GM13976 (cell line): ENCODE data around the gene TAS2R8.

Experiments used
- DNase-seq: peaks from one replicate; pipeline ENCODE4 v3.0.0; 2012; ENCODE audit warnings: low spot score
- in situ Hi-C: fragments of 300-500 bp; cut with MboI; formaldehyde crosslinking; loops from one replicate; pipeline ENCODE4 v1.12.0; 2022; ENCODE audit warnings: low sequenced_read_pairs, mixed read lengths, inconsistent platforms; ENCODE audit not compliant: unreplicated experiment
- TF ChIP-seq, protein P1 (sequence below): IDR thresholded peaks from 2 replicates; pipeline ENCODE4 v1.5.1; 2012; ENCODE audit warnings: borderline replicate concordance, mild to moderate bottlenecking; ENCODE audit not compliant: insufficient read depth; ENCODE audit errors: extremely low read depth, missing control alignments, control extremely low read depth

TAS2R8 gene, protein sequence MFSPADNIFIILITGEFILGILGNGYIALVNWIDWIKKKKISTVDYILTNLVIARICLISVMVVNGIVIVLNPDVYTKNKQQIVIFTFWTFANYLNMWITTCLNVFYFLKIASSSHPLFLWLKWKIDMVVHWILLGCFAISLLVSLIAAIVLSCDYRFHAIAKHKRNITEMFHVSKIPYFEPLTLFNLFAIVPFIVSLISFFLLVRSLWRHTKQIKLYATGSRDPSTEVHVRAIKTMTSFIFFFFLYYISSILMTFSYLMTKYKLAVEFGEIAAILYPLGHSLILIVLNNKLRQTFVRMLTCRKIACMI

GRCh38 chr12:10807186-10807585 lies at the start of gene TAS2R8:
TSS of gene TAS2R8 (minus strand) at chr12:10807286. CDS start at chr12:10806980, 306 bp downstream.
- TF ChIP-seq, protein P1, sequence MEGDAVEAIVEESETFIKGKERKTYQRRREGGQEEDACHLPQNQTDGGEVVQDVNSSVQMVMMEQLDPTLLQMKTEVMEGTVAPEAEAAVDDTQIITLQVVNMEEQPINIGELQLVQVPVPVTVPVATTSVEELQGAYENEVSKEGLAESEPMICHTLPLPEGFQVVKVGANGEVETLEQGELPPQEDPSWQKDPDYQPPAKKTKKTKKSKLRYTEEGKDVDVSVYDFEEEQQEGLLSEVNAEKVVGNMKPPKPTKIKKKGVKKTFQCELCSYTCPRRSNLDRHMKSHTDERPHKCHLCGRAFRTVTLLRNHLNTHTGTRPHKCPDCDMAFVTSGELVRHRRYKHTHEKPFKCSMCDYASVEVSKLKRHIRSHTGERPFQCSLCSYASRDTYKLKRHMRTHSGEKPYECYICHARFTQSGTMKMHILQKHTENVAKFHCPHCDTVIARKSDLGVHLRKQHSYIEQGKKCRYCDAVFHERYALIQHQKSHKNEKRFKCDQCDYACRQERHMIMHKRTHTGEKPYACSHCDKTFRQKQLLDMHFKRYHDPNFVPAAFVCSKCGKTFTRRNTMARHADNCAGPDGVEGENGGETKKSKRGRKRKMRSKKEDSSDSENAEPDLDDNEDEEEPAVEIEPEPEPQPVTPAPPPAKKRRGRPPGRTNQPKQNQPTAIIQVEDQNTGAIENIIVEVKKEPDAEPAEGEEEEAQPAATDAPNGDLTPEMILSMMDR = no peak
- DNase-seq = no peak
- in situ Hi-C loops = no loop called here

- TF ChIP-seq, protein P1 = no peak
- DNase-seq = no peak
- in situ Hi-C loops = no loop called here
These were observed 48.7 kb upstream of the TAS2R8 start for GRCh38 chr12:10855807-10856206.

DNA sequence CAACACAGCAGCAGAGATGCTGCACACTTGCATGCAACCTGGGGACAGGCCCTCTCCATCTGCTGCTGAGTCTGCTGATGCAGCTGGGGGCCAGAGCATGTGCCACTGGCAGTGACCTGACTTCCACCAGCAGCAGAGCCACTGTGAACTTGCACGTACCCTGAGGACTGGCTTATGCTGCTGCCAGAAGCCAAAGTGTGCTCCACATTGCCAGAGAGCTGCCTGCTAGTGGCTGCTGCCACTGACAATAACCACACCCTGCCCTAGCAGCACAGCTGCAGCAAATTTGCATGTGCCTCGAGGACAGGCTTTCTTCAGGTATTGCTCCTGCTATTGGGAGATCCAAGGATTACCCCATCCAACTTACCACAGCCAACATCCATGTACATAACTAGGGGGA lies 46.7 kb upstream of the TAS2R8 start:
- DNase-seq = no peak
- in situ Hi-C loops = no loop called here
- TF ChIP-seq, protein P1 = no peak

- TF ChIP-seq, protein P1 = no peak
- DNase-seq = no peak
- in situ Hi-C loops = no loop called here
These were observed 44.3 kb upstream of the TAS2R8 start for GRCh38 chr12:10851243-10851858.

GRCh38 chr12:10849425-10849878 lies 42.4 kb upstream of the TAS2R8 start, which contains the start of gene PRR4:
TSS of gene PRR4 (minus strand) at chr12:10849475. CDS start at chr12:10849437, 38 bp downstream.
- in situ Hi-C loops = no loop called here

GRCh38 chr12:10847744-10848143 lies 40.7 kb upstream of the TAS2R8 start:
- in situ Hi-C loops = no loop called here
- DNase-seq = no peak
- TF ChIP-seq, protein P1 = no peak

More at GRCh38 chr12:10849425-10849878, 42.4 kb upstream of the TAS2R8 start, which contains the start of gene PRR4:
- DNase-seq = no peak
- TF ChIP-seq, protein P1 = no peak
